ENCODE results near the gene KRT77.

GRCh38 chr12:52651726-52652261 lies 51.5 kb downstream of the KRT77 start, which contains the start of gene KRT2:
- TF ChIP-seq CTCF (conservative IDR thresholded peaks at IDR 0.05; ENCODE audit: low read length) (no peak), EZH2phosphoT487 (IDR thresholded peaks at IDR 0.05; ENCODE audit: borderline replicate concordance, low read depth, low read length) (no peak)

All from OCI-LY7 (cell line).